K562 treated with DMSO at 1 percent for 24 hours (cell line): ENCODE results near the gene RAP1A. TPM values are rescaled to one million over a fixed set of nuclear protein-coding genes. Genes with fewer than 3 reads are reported as not detected.

ENCODE experiments used
- total RNA-seq: library from RNA; unstranded; fragments of 300-600 nt; gene quantifications from 2 replicates; pipeline ENCODE4 v1.2.3, GENCODE V29; 2022; ENCODE audit warnings: low read depth; ENCODE audit not compliant: insufficient read depth

Gene RAP1A
- 41.1 and 49.1 TPM in 2 replicates for total RNA-seq

DNA sequence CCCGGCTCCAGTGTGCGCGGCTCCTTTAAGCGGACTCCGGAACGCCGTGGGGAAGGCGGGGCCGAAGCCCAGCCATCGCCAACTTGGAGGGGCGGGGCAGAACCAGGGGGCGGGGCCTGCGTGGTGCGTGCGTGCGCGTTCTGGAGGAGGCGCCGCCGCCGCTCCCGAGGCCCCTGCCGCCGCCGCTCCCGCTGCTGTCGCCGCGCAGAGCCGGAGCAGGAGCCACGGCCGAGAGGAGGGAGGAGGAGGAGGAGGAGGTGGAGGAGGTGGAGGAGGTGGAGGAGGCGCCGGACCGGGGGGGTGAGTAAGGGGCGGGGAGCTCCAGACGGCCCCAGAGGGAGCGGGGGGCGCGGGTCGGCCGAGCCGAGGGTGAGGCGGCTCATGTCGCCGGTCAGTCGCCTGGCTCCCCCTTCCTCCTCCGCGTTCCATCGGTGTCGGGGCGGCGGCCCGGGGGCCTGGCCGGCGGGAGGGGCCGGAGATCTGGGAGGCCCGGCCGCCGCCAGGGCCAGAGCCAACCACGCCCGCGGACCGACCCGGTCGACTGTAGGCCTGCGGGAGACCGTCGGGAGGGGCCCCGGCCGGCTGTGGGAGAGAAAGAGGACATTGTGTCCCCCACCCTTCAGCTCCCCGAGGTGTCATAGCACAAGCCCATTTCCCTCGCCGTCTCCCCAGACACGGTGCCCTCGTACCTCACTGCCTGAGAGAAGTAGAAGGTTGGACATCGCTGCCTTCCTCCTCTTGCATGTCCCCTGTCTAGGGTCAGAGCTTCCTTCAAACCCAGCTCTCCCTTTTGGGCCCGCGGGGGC, at the start of gene RAP1A:
Gene RAP1A (plus strand): TSS at position 155 of the 806 bp plus-strand sequence. CDS start 71,572 bp downstream, outside the sequence.

DNA sequence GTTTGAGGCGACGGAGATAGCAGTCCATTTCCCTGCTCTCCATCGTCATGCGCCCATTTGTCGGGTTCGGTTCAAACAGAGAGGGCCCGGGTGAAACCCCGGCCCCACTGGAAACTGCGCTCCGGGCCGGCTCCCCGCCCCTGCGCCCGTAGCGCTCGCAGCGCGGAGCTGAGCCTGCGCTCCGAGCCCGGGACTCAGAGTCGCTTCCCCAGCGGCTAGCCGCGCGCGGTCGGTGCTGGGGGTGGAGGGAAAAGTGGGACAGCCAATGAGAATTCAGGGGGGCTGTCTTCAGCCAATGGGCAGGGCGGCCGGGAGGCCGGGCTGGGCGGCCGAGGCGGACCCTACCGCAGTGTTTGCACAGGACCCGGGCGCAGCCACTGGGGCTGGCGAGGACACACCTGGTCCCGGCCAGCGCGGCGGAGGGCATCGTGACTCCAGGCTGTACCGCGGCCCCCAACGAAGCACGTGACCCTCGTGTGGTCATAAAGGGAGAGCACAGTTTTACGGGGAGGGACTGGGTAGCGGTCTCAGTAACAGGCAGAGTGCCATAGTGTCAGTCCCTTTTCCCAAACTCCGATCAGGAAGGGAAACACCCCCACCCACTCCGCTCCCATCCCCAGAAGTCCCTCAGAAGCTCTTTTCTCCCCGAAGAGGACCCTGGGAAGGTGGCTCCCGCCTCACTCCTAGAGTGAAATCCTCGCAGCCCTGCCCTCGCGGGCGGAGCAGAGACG, 119.8 kb downstream of the RAP1A start, which contains the start of gene INKA2:
Gene INKA2 (minus strand): TSS at position 202 of the 731 bp plus-strand sequence. CDS start 153 bp downstream, at position 49.

DNA sequence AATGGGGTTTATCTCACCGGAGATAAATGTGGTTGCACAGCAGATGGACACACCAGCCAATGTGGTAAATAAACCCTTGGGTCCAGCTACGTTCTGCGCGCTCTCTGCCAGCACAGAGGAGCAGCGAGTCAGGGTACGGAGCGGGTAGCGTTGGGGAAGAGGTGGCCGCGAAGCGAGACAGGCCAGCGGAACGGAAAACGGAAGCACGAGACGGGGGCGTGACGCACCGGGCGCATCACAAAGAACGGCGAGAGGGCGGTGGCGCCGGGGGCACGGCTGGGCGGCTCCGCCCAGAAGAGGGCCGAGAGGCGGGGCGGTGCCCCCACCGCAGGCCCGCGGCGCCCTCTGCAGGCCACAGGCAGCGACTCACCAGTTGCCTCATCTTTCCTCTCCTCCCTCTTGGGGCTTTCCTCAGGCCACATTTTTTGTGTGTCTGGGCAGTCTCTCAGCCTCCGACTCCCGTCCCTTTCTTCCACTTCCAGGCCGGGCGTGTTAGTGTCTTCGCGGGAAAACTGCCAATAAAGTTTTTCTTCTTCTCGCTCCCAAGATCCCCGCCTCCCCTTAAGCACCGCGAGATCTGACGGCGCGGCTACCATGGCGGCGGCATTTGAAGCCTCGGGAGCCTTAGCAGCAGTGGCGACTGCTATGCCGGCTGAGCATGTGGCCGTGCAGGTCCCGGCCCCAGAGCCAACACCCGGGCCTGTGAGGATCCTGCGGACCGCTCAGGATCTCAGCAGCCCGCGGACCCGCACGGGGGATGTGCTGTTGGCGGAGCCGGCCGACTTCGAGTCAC, 135.9 kb downstream of the RAP1A start, which contains the start of gene DDX20:
Gene DDX20 (plus strand): TSS at position 571 of the 793 bp plus-strand sequence. CDS start 24 bp downstream, at position 595.

Other genes with a start within 250 kb of the RAP1A start
- gene OVGP1, start 192.1 kb upstream of the RAP1A start, total RNA-seq: 0.49 and 1.3 TPM in 2 replicates
- gene WDR77, start 170.5 kb upstream of the RAP1A start, total RNA-seq: 26.8 and 27.1 TPM in 2 replicates
- 156 and 164 TPM in 2 replicates for gene ATP5PB, start 170.3 kb upstream of the RAP1A start, total RNA-seq
- gene C1orf162, start 145.8 kb upstream of the RAP1A start, total RNA-seq: 1.4 and 1.9 TPM in 2 replicates
- 0.82 TPM in 1 of 2 replicates, not detected in the other for gene ADORA3, start 116.2 kb upstream of the RAP1A start, total RNA-seq
- not detected in 2 replicates for gene TMIGD3, start 116.2 kb upstream of the RAP1A start, total RNA-seq
- gene INKA2, start 119.6 kb downstream of the RAP1A start, total RNA-seq: 1.3 TPM in 1 of 2 replicates, not detected in the other
- gene DDX20, start 136.1 kb downstream of the RAP1A start, total RNA-seq: 9.6 and 9.9 TPM in 2 replicates